Measurements from ENCODE around the gene ADCY6.
"Not testable (repeated sequence)": the region's sequence is repeated elsewhere in the genome, so short reads cannot be mapped to it uniquely, and the experiment has no call there.

Gene ADCY6

GRCh38 chr12:48720737-48721136 is 68.2 kb downstream of the ADCY6 start:
- H3K36me3 ChIP-seq (ENCODE audit: control insufficient read depth, insufficient read depth, low read length); H3K4me2 ChIP-seq (ENCODE audit: low read length); H3K79me2 ChIP-seq (ENCODE audit: control insufficient read depth, insufficient read depth, low read length); H4K8ac ChIP-seq (ENCODE audit: low read depth, low read length); H3K27ac ChIP-seq (ENCODE audit: low read depth, low read length); H2BK15ac ChIP-seq (replicated peaks; ENCODE audit: low read depth); DNase-seq; H3K27me3 ChIP-seq (ENCODE audit: insufficient read depth, low read length, poor library complexity); H3K4ac ChIP-seq (ENCODE audit: low read depth, low read length); H4K5ac ChIP-seq (ENCODE audit: low read length); H3K79me1 ChIP-seq (ENCODE audit: low read length); H3K56ac ChIP-seq (ENCODE audit: low read length); H3K4me3 ChIP-seq (ENCODE audit: low read length); H2BK120ac ChIP-seq (ENCODE audit: low read depth, low read length); H3K9ac ChIP-seq (ENCODE audit: low read length); H3K4me1 ChIP-seq (ENCODE audit: control insufficient read depth, low read depth, low read length); H3K23ac ChIP-seq (ENCODE audit: low read length); H2BK5ac ChIP-seq (ENCODE audit: low read length); H2AK5ac ChIP-seq (ENCODE audit: low read length); H3K18ac ChIP-seq (ENCODE audit: low read length): not testable (repeated sequence)
- no CpG with 5 or more reads among the region's 1 CpG for WGBS (ENCODE audit: extremely low coverage, insufficient coverage, low lambda C conversion rate)

- H3K79me1 ChIP-seq (ENCODE audit: low read length); H4K5ac ChIP-seq (ENCODE audit: low read length); H3K9ac ChIP-seq (ENCODE audit: low read length); H3K36me3 ChIP-seq (ENCODE audit: control insufficient read depth, insufficient read depth, low read length); H2BK15ac ChIP-seq (replicated peaks; ENCODE audit: low read depth); H3K4me3 ChIP-seq (ENCODE audit: low read length); H2BK120ac ChIP-seq (ENCODE audit: low read depth, low read length); H2AK5ac ChIP-seq (ENCODE audit: low read length); DNase-seq; H3K27ac ChIP-seq (ENCODE audit: low read depth, low read length); H3K4me1 ChIP-seq (ENCODE audit: control insufficient read depth, low read depth, low read length); H3K27me3 ChIP-seq (ENCODE audit: insufficient read depth, low read length, poor library complexity); H3K23ac ChIP-seq (ENCODE audit: low read length); H4K8ac ChIP-seq (ENCODE audit: low read depth, low read length); H3K18ac ChIP-seq (ENCODE audit: low read length); H3K56ac ChIP-seq (ENCODE audit: low read length); H3K4me2 ChIP-seq (ENCODE audit: low read length); H2BK5ac ChIP-seq (ENCODE audit: low read length); H3K4ac ChIP-seq (ENCODE audit: low read depth, low read length): not testable (repeated sequence)
- peaks cover 12% of the 10 kb centered on the region for H3K79me2 ChIP-seq (ENCODE audit: control insufficient read depth, insufficient read depth, low read length)
- WGBS (ENCODE audit: extremely low coverage, insufficient coverage, low lambda C conversion rate) = no CpG with 5 or more reads among the region's 2 CpGs
Measured at GRCh38 chr12:48720171-48720570, 68.7 kb downstream of the ADCY6 start.

GRCh38 chr12:48719002-48719401 is 69.9 kb downstream of the ADCY6 start:
- not testable (repeated sequence) for H3K4me1 ChIP-seq (ENCODE audit: control insufficient read depth, low read depth, low read length); H2BK5ac ChIP-seq (ENCODE audit: low read length); H3K4ac ChIP-seq (ENCODE audit: low read depth, low read length); H3K18ac ChIP-seq (ENCODE audit: low read length); H3K27me3 ChIP-seq (ENCODE audit: insufficient read depth, low read length, poor library complexity); H4K8ac ChIP-seq (ENCODE audit: low read depth, low read length); H2AK5ac ChIP-seq (ENCODE audit: low read length); H3K27ac ChIP-seq (ENCODE audit: low read depth, low read length); H2BK15ac ChIP-seq (replicated peaks; ENCODE audit: low read depth); H3K4me2 ChIP-seq (ENCODE audit: low read length); H3K4me3 ChIP-seq (ENCODE audit: low read length); H3K9ac ChIP-seq (ENCODE audit: low read length); H3K56ac ChIP-seq (ENCODE audit: low read length); H3K79me1 ChIP-seq (ENCODE audit: low read length); DNase-seq; H2BK120ac ChIP-seq (ENCODE audit: low read depth, low read length); H4K5ac ChIP-seq (ENCODE audit: low read length); H3K36me3 ChIP-seq (ENCODE audit: control insufficient read depth, insufficient read depth, low read length); H3K23ac ChIP-seq (ENCODE audit: low read length)
- WGBS (ENCODE audit: extremely low coverage, insufficient coverage, low lambda C conversion rate) = no CpG with 5 or more reads among the region's 4 CpGs
- peaks cover 22% of the 10 kb centered on the region for H3K79me2 ChIP-seq (ENCODE audit: control insufficient read depth, insufficient read depth, low read length)

GRCh38 chr12:48717252-48717695 is 71.6 kb downstream of the ADCY6 start:
- H2BK120ac ChIP-seq (ENCODE audit: low read depth, low read length) = no peak overlapping the region
- H3K4me1 ChIP-seq (ENCODE audit: control insufficient read depth, low read depth, low read length) = peaks cover 2% of the 10 kb centered on the region
- no CpG with 5 or more reads among the region's 21 CpGs for WGBS (ENCODE audit: extremely low coverage, insufficient coverage, low lambda C conversion rate)
- H2AK5ac ChIP-seq (ENCODE audit: low read length) = no peak overlapping the region
- H3K9ac ChIP-seq (ENCODE audit: low read length) = peak overlapping the region; percentile 78
- H3K36me3 ChIP-seq (ENCODE audit: control insufficient read depth, insufficient read depth, low read length) = no peaks in the 10 kb centered on the region
- peak overlapping the region; percentile 58 for H3K4me2 ChIP-seq (ENCODE audit: low read length)
- peaks cover 32% of the 10 kb centered on the region for H3K79me2 ChIP-seq (ENCODE audit: control insufficient read depth, insufficient read depth, low read length)
- H2BK5ac ChIP-seq (ENCODE audit: low read length) = no peak overlapping the region
- H3K23ac ChIP-seq (ENCODE audit: low read length) = no peak overlapping the region
- no peak overlapping the region for H3K18ac ChIP-seq (ENCODE audit: low read length)
- DNase-seq = peak; percentile 16
- peak overlapping the region; percentile 88 for H3K4ac ChIP-seq (ENCODE audit: low read depth, low read length)
- H3K56ac ChIP-seq (ENCODE audit: low read length) = peak overlapping the region; percentile 80
- no peak overlapping the region for H4K5ac ChIP-seq (ENCODE audit: low read length)
- H3K27ac ChIP-seq (ENCODE audit: low read depth, low read length) = peak overlapping the region; percentile 54
- no peaks in the 10 kb centered on the region for H3K27me3 ChIP-seq (ENCODE audit: insufficient read depth, low read length, poor library complexity)
- H3K4me3 ChIP-seq (ENCODE audit: low read length) = peak overlapping the region; percentile 39
- H3K79me1 ChIP-seq (ENCODE audit: low read length) = peaks cover 4% of the 10 kb centered on the region
- H4K8ac ChIP-seq (ENCODE audit: low read depth, low read length) = no peak overlapping the region
- no peak overlapping the region for H2BK15ac ChIP-seq (replicated peaks; ENCODE audit: low read depth)

GRCh38 chr12:48716493-48717251 is 72.2 kb downstream of the ADCY6 start, which contains the start of gene CCNT1:
Gene CCNT1 (minus strand): TSS chr12:48716707. CDS start chr12:48716675, 32 bp downstream.
- H3K79me2 ChIP-seq (ENCODE audit: control insufficient read depth, insufficient read depth, low read length) = peaks cover 35% of the 10 kb centered on the region
- WGBS (ENCODE audit: extremely low coverage, insufficient coverage, low lambda C conversion rate) = no CpG with 5 or more reads among the region's 61 CpGs

More at GRCh38 chr12:48716493-48717251, 72.2 kb downstream of the ADCY6 start, which contains the start of gene CCNT1:
- Histone ChIP-seq H3K18ac (ENCODE audit: low read length) (peak within 1 kb of the TSS; percentile 5), H2BK15ac (replicated peaks; ENCODE audit: low read depth) (no peak within 1 kb of the TSS), H3K4me3 (ENCODE audit: low read length) (peak within 1 kb of the TSS; percentile 73), H3K56ac (ENCODE audit: low read length) (peak within 1 kb of the TSS; percentile 94), H3K36me3 (ENCODE audit: control insufficient read depth, insufficient read depth, low read length) (no peaks in the 10 kb centered on the region), H2BK120ac (ENCODE audit: low read depth, low read length) (no peak within 1 kb of the TSS), H3K23ac (ENCODE audit: low read length) (no peak within 1 kb of the TSS), H3K79me1 (ENCODE audit: low read length) (peaks cover 4% of the 10 kb centered on the region), H3K4ac (ENCODE audit: low read depth, low read length) (peak within 1 kb of the TSS; percentile 88), H3K4me1 (ENCODE audit: control insufficient read depth, low read depth, low read length) (peaks cover 2% of the 10 kb centered on the region), H3K27me3 (ENCODE audit: insufficient read depth, low read length, poor library complexity) (no peaks in the 10 kb centered on the region), H4K5ac (ENCODE audit: low read length) (peak within 1 kb of the TSS; percentile 56), H2BK5ac (ENCODE audit: low read length) (peak within 1 kb of the TSS; percentile 20), H2AK5ac (ENCODE audit: low read length) (peak within 1 kb of the TSS; percentile 98), H3K4me2 (ENCODE audit: low read length) (peak within 1 kb of the TSS; percentile 99), H4K8ac (ENCODE audit: low read depth, low read length) (peak within 1 kb of the TSS; percentile 65), H3K9ac (ENCODE audit: low read length) (peak within 1 kb of the TSS; percentile 100), H3K27ac (ENCODE audit: low read depth, low read length) (peak within 1 kb of the TSS; percentile 79)
- peak; percentile 100 for DNase-seq

Measured in mesendoderm (in vitro differentiated cells).